GM12892 (cell line): ENCODE results near the gene FOXS1.

Experiments used
- POLR2A ChIP-seq: IDR thresholded peaks from 2 replicates; pipeline ENCODE4 v1.6.1; 2011; ENCODE audit warnings: low read depth, low read length, control low read depth
- POLR2AphosphoS5 ChIP-seq: IDR thresholded peaks from 2 replicates; pipeline ENCODE4 v1.6.1; 2011; ENCODE audit warnings: low read depth, low read length, control low read depth
- TAF1 ChIP-seq: IDR thresholded peaks from 2 replicates; pipeline ENCODE4 v1.6.1; 2011; ENCODE audit warnings: low read depth, mild to moderate bottlenecking, control low read depth, low read length, borderline replicate concordance

GRCh38 chr20:31815408-31816188 lies 29.8 kb downstream of the FOXS1 start:
- TF ChIP-seq POLR2A (no peak), POLR2AphosphoS5 (no peak), TAF1 (no peak)
